Measurements from ENCODE around the gene CHRD.
A peak's percentile ranks its signal among the peaks of the same experiment; 100 is the strongest.

CHRD gene

DNA sequence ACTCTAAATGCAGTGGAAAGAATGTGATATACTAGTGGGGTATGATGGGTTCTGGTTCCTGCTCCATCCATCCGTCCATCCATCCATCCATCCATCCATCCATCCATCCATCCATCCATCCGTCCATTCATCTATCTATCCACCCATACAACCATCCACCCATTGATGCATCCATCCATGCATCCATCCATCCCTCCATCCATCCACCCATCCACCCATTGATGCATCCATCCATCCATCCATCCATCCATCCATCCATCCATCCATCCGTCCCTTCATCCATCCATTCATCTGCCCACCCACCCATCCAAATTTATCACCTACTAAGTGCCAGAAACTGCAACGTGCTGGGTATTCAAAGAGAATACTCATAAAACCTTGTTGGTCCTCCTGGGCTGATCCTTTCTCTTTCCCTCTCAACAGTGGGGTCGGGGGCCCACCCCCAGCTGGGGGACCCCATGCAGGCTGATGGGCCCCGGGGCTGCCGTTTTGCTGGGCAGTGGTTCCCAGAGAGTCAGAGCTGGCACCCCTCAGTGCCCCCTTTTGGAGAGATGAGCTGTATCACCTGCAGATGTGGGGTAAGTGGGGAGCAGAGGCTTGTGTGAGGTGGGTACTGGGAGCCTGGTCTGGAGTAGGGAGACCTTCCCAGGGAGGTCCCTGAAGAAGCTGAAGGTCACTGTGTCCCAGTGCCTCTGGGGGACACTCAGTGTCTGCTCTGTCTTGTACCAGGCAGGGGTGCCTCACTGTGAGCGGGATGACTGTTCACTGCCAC is 8.5 kb downstream of the CHRD start:
- H3K27me3 Mint-ChIP-seq, result peaks cover 61% of the 10 kb centered on the region
- intact Hi-C loops (cut with micrococcal nuclease), result no loop called here
- no peaks in the 10 kb centered on the region for H3K36me3 Mint-ChIP-seq (ENCODE audit: low read depth)
- H3K9me3 Mint-ChIP-seq, result no peaks in the 10 kb centered on the region
- H3K27ac Mint-ChIP-seq, result no peak overlapping the region
- no peak overlapping the region for H3K4me3 Mint-ChIP-seq
- peaks cover 11% of the 10 kb centered on the region for H3K4me1 Mint-ChIP-seq (ENCODE audit: low read depth)

DNA sequence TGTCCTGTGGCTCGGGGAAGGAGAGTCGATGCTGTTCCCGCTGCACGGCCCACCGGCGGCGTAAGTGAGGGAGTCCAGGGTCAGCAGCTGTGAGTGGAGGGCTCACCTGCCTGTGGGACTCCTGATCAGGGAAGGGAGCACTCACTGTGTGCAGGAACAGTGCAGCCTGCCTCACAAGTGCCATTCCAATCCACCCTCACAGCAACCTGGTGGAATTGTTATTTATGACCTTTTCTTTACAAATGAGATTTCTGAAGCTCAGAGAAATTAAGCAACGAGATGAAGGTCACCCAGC is 9.0 kb downstream of the CHRD start:
- Mint-ChIP-seq H3K27ac (no peak overlapping the region), H3K4me3 (no peak overlapping the region), H3K9me3 (no peaks in the 10 kb centered on the region), H3K27me3 (peaks cover 58% of the 10 kb centered on the region), H3K4me1 (ENCODE audit: low read depth) (peaks cover 11% of the 10 kb centered on the region), H3K36me3 (ENCODE audit: low read depth) (no peaks in the 10 kb centered on the region)
- intact Hi-C loops (cut with micrococcal nuclease), result no loop called here

- Mint-ChIP-seq H3K36me3 (ENCODE audit: low read depth) (no peaks in the 10 kb centered on the region), H3K4me3 (no peak overlapping the region), H3K27ac (no peak overlapping the region), H3K27me3 (peaks cover 55% of the 10 kb centered on the region), H3K9me3 (no peaks in the 10 kb centered on the region), H3K4me1 (ENCODE audit: low read depth) (peaks cover 7% of the 10 kb centered on the region)
- intact Hi-C loops (cut with micrococcal nuclease), result no loop called here
These were observed 9.5 kb downstream of the CHRD start for GRCh38 chr3:184389384-184389783.

GRCh38 chr3:184389935-184390528 is 10.2 kb downstream of the CHRD start:
- H3K27me3 Mint-ChIP-seq, result peaks cover 51% of the 10 kb centered on the region
- H3K27ac Mint-ChIP-seq, result no peak overlapping the region
- no peak overlapping the region for H3K4me3 Mint-ChIP-seq
- H3K36me3 Mint-ChIP-seq (ENCODE audit: low read depth), result no peaks in the 10 kb centered on the region
- H3K9me3 Mint-ChIP-seq, result no peaks in the 10 kb centered on the region
- H3K4me1 Mint-ChIP-seq (ENCODE audit: low read depth), result peaks cover 6% of the 10 kb centered on the region
- intact Hi-C loops (cut with micrococcal nuclease), result no loop called here

GRCh38 chr3:184391266-184391665 is 11.4 kb downstream of the CHRD start:
- Mint-ChIP-seq H3K27ac (no peak overlapping the region), H3K27me3 (peaks cover 50% of the 10 kb centered on the region), H3K9me3 (no peaks in the 10 kb centered on the region), H3K36me3 (ENCODE audit: low read depth) (no peaks in the 10 kb centered on the region), H3K4me1 (ENCODE audit: low read depth) (peaks cover 6% of the 10 kb centered on the region), H3K4me3 (no peak overlapping the region)
- intact Hi-C loops (cut with micrococcal nuclease), result no loop called here

DNA sequence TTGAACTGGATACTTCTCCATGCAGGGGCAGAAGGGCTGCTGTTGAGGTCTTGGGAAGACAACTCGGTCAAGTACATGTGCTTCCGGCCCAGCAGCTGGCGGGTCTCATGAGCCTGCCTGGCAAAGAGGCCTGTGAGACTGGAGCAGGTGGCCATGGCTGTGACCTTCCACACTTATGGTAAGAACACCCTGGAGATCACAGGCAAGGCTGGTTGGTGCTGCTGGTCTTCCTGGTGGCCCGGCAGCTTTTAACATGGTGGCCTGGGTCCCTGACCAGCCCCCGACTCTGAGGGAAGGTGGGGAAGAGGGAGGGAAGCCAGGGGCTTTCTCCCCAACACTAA is 15.4 kb downstream of the CHRD start:
- H3K4me1 Mint-ChIP-seq (ENCODE audit: low read depth), result no peaks in the 10 kb centered on the region
- no peak overlapping the region for H3K4me3 Mint-ChIP-seq
- peaks cover 39% of the 10 kb centered on the region for H3K27me3 Mint-ChIP-seq
- no peak overlapping the region for H3K27ac Mint-ChIP-seq
- intact Hi-C loops (cut with micrococcal nuclease), result no loop called here
- no peaks in the 10 kb centered on the region for H3K9me3 Mint-ChIP-seq
- no peaks in the 10 kb centered on the region for H3K36me3 Mint-ChIP-seq (ENCODE audit: low read depth)

DNA sequence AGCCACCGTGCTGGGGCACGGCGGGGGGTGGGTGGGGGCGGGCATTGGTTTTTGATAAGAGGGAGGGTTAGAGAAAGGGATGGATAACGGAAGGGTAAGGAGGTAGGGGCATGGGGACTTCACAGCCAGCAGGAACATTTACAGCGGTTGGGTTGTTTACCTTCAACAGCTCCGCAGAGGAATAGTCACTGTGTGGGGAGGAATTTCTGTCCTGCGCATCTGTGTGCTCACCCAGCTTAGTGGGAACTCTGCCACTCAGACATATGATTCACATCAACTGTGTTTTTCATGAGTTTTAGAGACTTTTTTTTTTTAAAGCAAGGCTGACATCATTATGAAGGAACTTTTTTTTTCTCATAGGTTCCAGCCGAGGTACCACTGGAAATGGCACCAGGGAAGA is 19.6 kb downstream of the CHRD start:
- Mint-ChIP-seq H3K4me1 (ENCODE audit: low read depth) (no peaks in the 10 kb centered on the region), H3K27me3 (peaks cover 60% of the 10 kb centered on the region), H3K27ac (no peak overlapping the region), H3K4me3 (no peak overlapping the region), H3K9me3 (no peaks in the 10 kb centered on the region), H3K36me3 (ENCODE audit: low read depth) (no peaks in the 10 kb centered on the region)
- intact Hi-C loops (cut with micrococcal nuclease), result no loop called here

GRCh38 chr3:184405075-184406030 is 25.5 kb downstream of the CHRD start:
- no peak overlapping the region for H3K4me3 Mint-ChIP-seq
- no peak overlapping the region for H3K27ac Mint-ChIP-seq

DNA sequence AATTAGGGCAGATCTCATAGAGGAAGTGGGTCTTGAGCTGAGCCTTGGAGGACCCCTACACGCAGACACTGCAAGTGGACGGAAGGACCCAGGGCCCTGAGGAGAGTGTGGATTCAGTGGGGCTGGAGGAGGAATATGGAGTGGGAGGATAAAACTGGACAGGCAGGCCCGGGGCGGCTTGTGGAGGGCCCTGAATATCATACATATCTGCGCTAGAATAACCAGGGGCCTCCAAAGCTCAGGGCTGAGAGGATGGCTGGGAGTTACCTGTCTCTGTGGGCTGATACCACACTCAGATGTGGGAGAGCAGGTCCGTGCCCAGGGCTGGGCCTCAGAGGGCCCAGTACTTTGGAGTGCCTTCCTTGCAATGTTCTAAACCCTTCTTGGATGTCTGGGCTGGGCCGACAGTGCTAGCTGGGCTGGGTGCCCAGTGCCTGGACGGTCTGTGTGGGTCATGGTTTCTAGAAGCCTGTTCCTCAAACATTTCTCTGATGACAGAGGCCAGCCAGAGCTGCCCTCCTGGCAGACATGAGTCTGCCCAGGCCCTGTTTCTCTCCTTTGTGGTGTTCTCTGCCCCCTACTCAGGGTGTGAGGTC is 29.6 kb downstream of the CHRD start:
- Mint-ChIP-seq H3K27ac (peak overlapping the region; percentile 3), H3K27me3 (peaks cover 14% of the 10 kb centered on the region), H3K4me1 (ENCODE audit: low read depth) (peaks cover 46% of the 10 kb centered on the region), H3K4me3 (no peak overlapping the region), H3K36me3 (ENCODE audit: low read depth) (no peaks in the 10 kb centered on the region), H3K9me3 (no peaks in the 10 kb centered on the region)
- intact Hi-C loops (cut with micrococcal nuclease), result loop anchor here (10.0 kb wide), 1 partner anchor 375 kb away; no protein-coding TSS in a partner anchor

More at GRCh38 chr3:184405075-184406030, 25.5 kb downstream of the CHRD start:
- no peaks in the 10 kb centered on the region for H3K9me3 Mint-ChIP-seq
- H3K4me1 Mint-ChIP-seq (ENCODE audit: low read depth), result peaks cover 46% of the 10 kb centered on the region
- intact Hi-C loops (cut with micrococcal nuclease), result loop anchor here (10.0 kb wide), 1 partner anchor 379 kb away; no protein-coding TSS in a partner anchor
- no peaks in the 10 kb centered on the region for H3K36me3 Mint-ChIP-seq (ENCODE audit: low read depth)
- H3K27me3 Mint-ChIP-seq, result peaks cover 39% of the 10 kb centered on the region

DNA sequence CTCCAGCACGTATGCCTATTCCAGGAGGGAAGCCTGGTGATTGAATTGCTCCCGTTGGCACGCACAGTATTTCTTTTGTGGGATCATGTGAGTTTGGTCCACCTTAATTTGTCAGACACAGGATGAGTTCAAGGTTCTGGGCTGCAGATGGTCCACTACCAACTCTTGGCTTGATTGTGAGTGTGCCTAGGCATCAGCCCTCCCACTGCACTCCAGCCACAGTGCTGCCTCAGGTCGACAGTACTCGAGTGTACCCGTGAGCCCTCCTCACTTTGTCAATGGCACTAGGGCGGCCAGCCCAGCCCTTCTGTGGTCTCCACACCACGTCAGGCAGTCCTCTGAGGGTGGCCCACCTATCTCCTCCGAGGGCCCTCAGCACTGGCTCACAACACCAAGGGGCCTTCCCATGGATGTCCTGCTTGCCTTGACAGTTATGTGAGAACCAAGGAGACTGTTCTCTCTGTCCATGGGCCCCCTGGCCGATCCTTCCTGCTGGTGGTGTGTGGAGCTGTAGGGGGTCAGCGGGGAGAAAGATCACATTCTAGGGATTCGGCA is 30.2 kb downstream of the CHRD start:
- peak overlapping the region; percentile 3 for H3K27ac Mint-ChIP-seq
- no peak overlapping the region for H3K4me3 Mint-ChIP-seq
- H3K27me3 Mint-ChIP-seq, result peaks cover 11% of the 10 kb centered on the region
- H3K36me3 Mint-ChIP-seq (ENCODE audit: low read depth), result no peaks in the 10 kb centered on the region
- peaks cover 45% of the 10 kb centered on the region for H3K4me1 Mint-ChIP-seq (ENCODE audit: low read depth)
- intact Hi-C loops (cut with micrococcal nuclease), result loop anchor here (10.0 kb wide), 1 partner anchor 375 kb away; no protein-coding TSS in a partner anchor
- H3K9me3 Mint-ChIP-seq, result no peaks in the 10 kb centered on the region

GRCh38 chr3:184414418-184415202 is 34.8 kb downstream of the CHRD start:
- H3K27ac Mint-ChIP-seq, result no peak overlapping the region
- no peak overlapping the region for H3K4me3 Mint-ChIP-seq
- H3K4me1 Mint-ChIP-seq (ENCODE audit: low read depth), result peaks cover 4% of the 10 kb centered on the region
- intact Hi-C loops (cut with micrococcal nuclease), result loop anchor here (5.0 kb wide), 1 partner anchor 42 kb away; no protein-coding TSS in a partner anchor
- peaks cover 4% of the 10 kb centered on the region for H3K27me3 Mint-ChIP-seq
- no peaks in the 10 kb centered on the region for H3K36me3 Mint-ChIP-seq (ENCODE audit: low read depth)
- no peaks in the 10 kb centered on the region for H3K9me3 Mint-ChIP-seq

DNA sequence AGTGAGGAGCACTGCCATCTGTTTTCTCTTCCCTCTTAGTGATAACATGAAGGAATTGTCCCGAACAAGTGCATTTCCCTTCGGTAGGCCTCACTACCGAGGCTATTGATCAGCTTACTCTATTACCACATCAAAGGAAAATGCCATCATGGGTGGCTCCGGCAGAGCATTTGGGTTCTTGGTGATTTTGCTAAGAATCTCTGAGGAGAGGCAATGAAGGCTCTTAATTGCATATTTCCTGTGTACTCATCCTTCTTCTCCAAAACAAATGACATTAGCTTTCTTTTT is 35.3 kb downstream of the CHRD start:
- H3K36me3 Mint-ChIP-seq (ENCODE audit: low read depth), result no peaks in the 10 kb centered on the region
- no peaks in the 10 kb centered on the region for H3K9me3 Mint-ChIP-seq
- H3K27ac Mint-ChIP-seq, result no peak overlapping the region
- H3K27me3 Mint-ChIP-seq, result peaks cover 4% of the 10 kb centered on the region
- H3K4me1 Mint-ChIP-seq (ENCODE audit: low read depth), result no peaks in the 10 kb centered on the region
- intact Hi-C loops (cut with micrococcal nuclease), result loop anchor here (5.0 kb wide), 1 partner anchor 43 kb away; no protein-coding TSS in a partner anchor
- no peak overlapping the region for H3K4me3 Mint-ChIP-seq

All from dendritic cell treated with granulocyte-macrophage colony-stimulating factor and Interleukin-4, amounts not matched to agents 40 ng/mL and 50 ng/mL, for 4 days (primary cell).